Osteocyte (in vitro differentiated cells): ENCODE data around the gene CPEB3. TPM values are rescaled to one million over a fixed set of nuclear protein-coding genes. Genes with fewer than 3 reads are reported as not detected.

Experiments
- DNase-seq: peaks from one replicate; pipeline ENCODE4 v3.0.0; 2021; ENCODE audit warnings: mixed read lengths; ENCODE audit not compliant: unreplicated experiment; ENCODE audit errors: extremely low spot score
- H3K27ac Mint-ChIP-seq: one replicate; pipeline ENCODE4 v1.8.0; 2021; ENCODE audit warnings: mild to moderate bottlenecking, mixed read lengths; ENCODE audit not compliant: unreplicated experiment
- H3K27me3 Mint-ChIP-seq: one replicate; pipeline ENCODE4 v1.8.0; 2021; ENCODE audit warnings: mixed read lengths; ENCODE audit not compliant: unreplicated experiment
- H3K36me3 Mint-ChIP-seq: one replicate; pipeline ENCODE4 v1.8.0; 2021; ENCODE audit warnings: mixed read lengths; ENCODE audit not compliant: unreplicated experiment
- H3K4me1 Mint-ChIP-seq: one replicate; pipeline ENCODE4 v1.8.0; 2021; ENCODE audit warnings: mixed read lengths; ENCODE audit not compliant: unreplicated experiment
- H3K4me3 Mint-ChIP-seq: one replicate; pipeline ENCODE4 v1.8.0; 2021; ENCODE audit warnings: mild to moderate bottlenecking, moderate library complexity, mixed read lengths; ENCODE audit not compliant: unreplicated experiment
- H3K9me3 Mint-ChIP-seq: one replicate; pipeline ENCODE4 v1.8.0; 2021; ENCODE audit warnings: mixed read lengths; ENCODE audit not compliant: unreplicated experiment
- total RNA-seq: library from RNA; stranded (reverse); gene quantifications from 2 replicates; pipeline ENCODE4 v1.2.1, GENCODE V29; 2021
- TF ChIP-seq, protein P1 (sequence below): fragments of 200-600 bp; sonication (generic); IDR thresholded peaks from 2 replicates; pipeline ENCODE4 v1.5.0; 2021; ENCODE audit warnings: antibody characterized with exemption, mild to moderate bottlenecking, moderate library complexity

CPEB3 gene
- total RNA-seq, 1 donor from 2014 or later: 2.0 TPM

GRCh38 chr10:92200564-92200963 is 90.3 kb downstream of the CPEB3 start:
- no peak overlapping the region for H3K27ac Mint-ChIP-seq
- no peaks in the 10 kb centered on the region for H3K9me3 Mint-ChIP-seq
- TF ChIP-seq, protein P1, sequence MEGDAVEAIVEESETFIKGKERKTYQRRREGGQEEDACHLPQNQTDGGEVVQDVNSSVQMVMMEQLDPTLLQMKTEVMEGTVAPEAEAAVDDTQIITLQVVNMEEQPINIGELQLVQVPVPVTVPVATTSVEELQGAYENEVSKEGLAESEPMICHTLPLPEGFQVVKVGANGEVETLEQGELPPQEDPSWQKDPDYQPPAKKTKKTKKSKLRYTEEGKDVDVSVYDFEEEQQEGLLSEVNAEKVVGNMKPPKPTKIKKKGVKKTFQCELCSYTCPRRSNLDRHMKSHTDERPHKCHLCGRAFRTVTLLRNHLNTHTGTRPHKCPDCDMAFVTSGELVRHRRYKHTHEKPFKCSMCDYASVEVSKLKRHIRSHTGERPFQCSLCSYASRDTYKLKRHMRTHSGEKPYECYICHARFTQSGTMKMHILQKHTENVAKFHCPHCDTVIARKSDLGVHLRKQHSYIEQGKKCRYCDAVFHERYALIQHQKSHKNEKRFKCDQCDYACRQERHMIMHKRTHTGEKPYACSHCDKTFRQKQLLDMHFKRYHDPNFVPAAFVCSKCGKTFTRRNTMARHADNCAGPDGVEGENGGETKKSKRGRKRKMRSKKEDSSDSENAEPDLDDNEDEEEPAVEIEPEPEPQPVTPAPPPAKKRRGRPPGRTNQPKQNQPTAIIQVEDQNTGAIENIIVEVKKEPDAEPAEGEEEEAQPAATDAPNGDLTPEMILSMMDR: no peak
- no peaks in the 10 kb centered on the region for H3K36me3 Mint-ChIP-seq
- DNase-seq: no peak
- H3K27me3 Mint-ChIP-seq: no peaks in the 10 kb centered on the region
- no peaks in the 10 kb centered on the region for H3K4me1 Mint-ChIP-seq
- H3K4me3 Mint-ChIP-seq: no peak overlapping the region

- Mint-ChIP-seq H3K27me3 (no peaks in the 10 kb centered on the region), H3K9me3 (no peaks in the 10 kb centered on the region), H3K36me3 (peaks cover 2% of the 10 kb centered on the region), H3K27ac (no peak overlapping the region), H3K4me3 (no peak overlapping the region), H3K4me1 (no peaks in the 10 kb centered on the region)
- DNase-seq: no peak
- TF ChIP-seq, protein P1: no peak
Observed at GRCh38 chr10:92187101-92187500, 103.8 kb downstream of the CPEB3 start.

DNA sequence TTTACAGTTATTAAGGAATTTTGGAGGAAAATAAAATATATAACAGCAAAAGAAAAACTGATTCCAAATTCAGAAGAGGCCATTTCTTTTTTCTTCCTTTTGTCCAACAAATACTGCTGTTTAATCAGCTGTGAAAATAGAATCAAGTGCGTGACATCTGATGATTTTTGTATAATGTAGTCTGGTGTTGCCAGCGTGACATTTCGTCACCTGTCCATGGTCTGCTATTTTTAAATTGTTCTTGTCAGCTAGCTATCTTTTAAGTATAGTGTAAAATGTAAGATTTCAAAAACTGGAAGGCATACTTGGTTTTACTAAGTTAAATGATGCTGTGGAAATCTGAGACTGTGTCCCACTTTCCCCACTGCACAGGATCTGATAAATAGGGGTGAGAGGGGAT is 105.9 kb downstream of the CPEB3 start:
- peaks cover 7% of the 10 kb centered on the region for H3K36me3 Mint-ChIP-seq
- no peak for DNase-seq
- no peak overlapping the region for H3K27ac Mint-ChIP-seq
- no peak overlapping the region for H3K4me3 Mint-ChIP-seq
- peaks cover 4% of the 10 kb centered on the region for H3K4me1 Mint-ChIP-seq
- H3K9me3 Mint-ChIP-seq: no peaks in the 10 kb centered on the region
- H3K27me3 Mint-ChIP-seq: no peaks in the 10 kb centered on the region
- TF ChIP-seq, protein P1: no peak

GRCh38 chr10:92183199-92183598 is 107.7 kb downstream of the CPEB3 start:
- Mint-ChIP-seq H3K4me3 (no peak overlapping the region), H3K9me3 (no peaks in the 10 kb centered on the region), H3K36me3 (peaks cover 8% of the 10 kb centered on the region), H3K27ac (no peak overlapping the region), H3K4me1 (peaks cover 4% of the 10 kb centered on the region), H3K27me3 (no peaks in the 10 kb centered on the region)
- TF ChIP-seq, protein P1: no peak
- DNase-seq: no peak

GRCh38 chr10:92181575-92181974 is 109.3 kb downstream of the CPEB3 start:
- TF ChIP-seq, protein P1: peak; percentile 31
- Mint-ChIP-seq H3K4me3 (no peak overlapping the region), H3K4me1 (peaks cover 4% of the 10 kb centered on the region), H3K36me3 (peaks cover 8% of the 10 kb centered on the region), H3K27ac (no peak overlapping the region), H3K27me3 (no peaks in the 10 kb centered on the region), H3K9me3 (no peaks in the 10 kb centered on the region)
- no peak for DNase-seq
